NOMO-1 treated with dmso at 0.1 percent for 144 hours (cell line): ENCODE measurements around the gene SPSB3.
A peak's percentile ranks its signal among the peaks of the same experiment; 100 is the strongest.

Experiments
- DNase-seq: peaks from one replicate; lab custom pipeline; 2025; ENCODE audit not compliant: unreplicated experiment; lab: John Stamatoyannopoulos, UW

The SPSB3 gene

GRCh38 chr16:1775846-1776671 is 6.3 kb downstream of the SPSB3 start:
- no peak for DNase-seq

- no peak for DNase-seq
These were observed 7.1 kb downstream of the SPSB3 start for GRCh38 chr16:1775006-1775845.

GRCh38 chr16:1774448-1774780 is 8.0 kb downstream of the SPSB3 start:
- no peak for DNase-seq

- peak; percentile 68 for DNase-seq
These were observed 8.5 kb downstream of the SPSB3 start for GRCh38 chr16:1773703-1774447.

DNA sequence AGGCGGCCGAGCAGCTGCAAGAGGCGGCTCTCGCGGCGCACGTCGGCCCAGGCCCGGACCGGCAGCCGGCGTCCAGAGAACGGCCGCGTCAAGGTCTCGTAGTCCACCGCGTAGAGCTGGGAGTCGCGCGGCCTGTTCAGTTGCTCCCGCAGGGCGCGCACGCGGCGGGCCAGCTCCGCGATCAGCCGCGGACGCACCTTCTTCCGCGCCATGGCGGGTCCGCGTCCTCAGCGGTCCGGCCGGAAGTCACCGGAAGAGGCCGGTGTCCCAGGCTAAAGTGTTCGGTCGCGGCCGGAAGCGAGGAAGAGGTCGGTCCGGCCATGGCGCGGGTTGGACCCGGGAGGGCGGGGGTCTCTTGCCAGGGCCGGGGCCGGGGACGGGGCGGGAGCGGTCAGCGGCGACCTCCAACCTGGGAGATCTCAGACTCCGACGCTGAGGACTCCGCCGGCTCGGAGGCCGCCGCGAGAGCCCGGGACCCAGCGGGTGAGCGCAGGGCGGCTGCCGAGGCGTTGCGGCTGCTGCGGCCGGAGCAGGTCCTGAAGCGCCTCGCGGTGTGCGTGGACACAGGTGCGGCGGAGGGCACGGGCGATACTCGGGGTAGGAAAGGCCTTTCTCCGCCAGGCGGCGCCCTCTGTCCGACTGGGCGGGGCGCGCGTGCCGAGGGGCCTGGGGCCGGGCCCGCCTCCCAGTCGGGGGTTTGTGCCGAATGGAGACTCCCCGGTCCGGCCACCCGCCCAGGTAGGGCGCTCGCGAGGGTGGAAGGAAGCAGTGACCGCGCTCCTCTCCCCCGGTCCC is 9.3 kb downstream of the SPSB3 start, which contains the start of gene MRPS34:
TSS of gene MRPS34 (minus strand) at position 227 of the 795 bp plus-strand sequence. CDS start at position 212, 15 bp downstream.
- DNase-seq, result peak; percentile 62

DNA sequence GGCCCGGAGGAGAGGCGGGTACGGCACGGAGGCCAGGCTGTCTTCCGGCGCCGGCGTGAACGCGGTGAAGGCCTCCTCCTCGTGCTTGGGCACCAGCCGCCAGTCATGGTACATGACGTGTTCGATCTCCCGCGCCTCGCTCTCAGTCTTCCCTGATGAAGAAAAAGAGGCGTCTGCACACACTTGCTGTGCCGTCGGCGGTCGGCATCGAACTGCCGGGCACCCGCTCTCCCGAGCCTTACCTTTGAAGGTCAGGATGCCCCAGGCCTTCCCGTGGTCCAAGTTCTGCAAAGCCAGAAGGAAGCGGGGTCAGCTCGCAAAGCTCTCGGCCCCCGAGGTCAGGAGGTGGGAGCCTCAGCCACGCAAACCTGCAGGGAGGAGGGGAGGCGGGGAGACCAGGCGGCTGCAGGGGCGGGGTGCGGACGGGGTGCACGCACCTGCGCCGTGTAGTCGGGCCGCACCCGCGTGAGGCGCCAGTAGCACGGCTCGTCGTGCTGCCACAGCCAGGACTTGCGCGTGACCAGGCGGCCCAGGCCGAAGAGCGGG is 9.9 kb downstream of the SPSB3 start, which contains the start of gene EME2:
TSS of gene EME2 (plus strand) at position 449 of the 546 bp plus-strand sequence. CDS start 418 bp downstream, outside the sequence.
- DNase-seq, result no peak

DNA sequence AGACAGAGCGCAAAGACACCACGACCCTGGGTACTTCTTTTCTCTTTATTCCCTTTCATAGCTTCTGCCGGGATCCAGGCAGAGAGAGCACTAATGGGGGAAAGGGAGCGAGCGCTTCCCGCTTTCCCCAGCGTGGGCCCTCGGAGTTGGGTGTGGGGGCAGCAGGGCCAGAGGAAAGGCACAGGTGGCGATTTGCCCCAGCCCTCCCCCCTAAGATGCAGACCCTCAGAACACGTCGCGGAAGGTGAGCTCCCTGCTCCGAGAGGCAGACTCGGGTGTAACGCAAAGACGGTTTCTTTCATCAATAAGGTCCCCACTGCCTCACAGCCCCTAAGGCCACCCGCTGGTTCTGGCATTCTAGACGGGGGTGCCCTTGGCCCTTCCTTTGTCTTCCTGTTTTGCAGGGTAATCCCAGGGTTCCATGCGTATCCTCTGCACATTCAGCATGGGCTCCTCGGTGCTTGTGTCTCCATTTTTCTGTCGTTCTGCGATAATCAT is 10.5 kb downstream of the SPSB3 start:
- DNase-seq, result no peak

GRCh38 chr16:1771188-1771863 is 11.0 kb downstream of the SPSB3 start, which contains the start of gene NME3:
Gene NME3, minus strand, starts transcription at chr16:1771543. Its CDS starts 9 bp downstream, at chr16:1771534.
- peak; percentile 23 for DNase-seq

- no peak for DNase-seq
These were observed 11.8 kb downstream of the SPSB3 start for GRCh38 chr16:1770328-1771187.

DNA sequence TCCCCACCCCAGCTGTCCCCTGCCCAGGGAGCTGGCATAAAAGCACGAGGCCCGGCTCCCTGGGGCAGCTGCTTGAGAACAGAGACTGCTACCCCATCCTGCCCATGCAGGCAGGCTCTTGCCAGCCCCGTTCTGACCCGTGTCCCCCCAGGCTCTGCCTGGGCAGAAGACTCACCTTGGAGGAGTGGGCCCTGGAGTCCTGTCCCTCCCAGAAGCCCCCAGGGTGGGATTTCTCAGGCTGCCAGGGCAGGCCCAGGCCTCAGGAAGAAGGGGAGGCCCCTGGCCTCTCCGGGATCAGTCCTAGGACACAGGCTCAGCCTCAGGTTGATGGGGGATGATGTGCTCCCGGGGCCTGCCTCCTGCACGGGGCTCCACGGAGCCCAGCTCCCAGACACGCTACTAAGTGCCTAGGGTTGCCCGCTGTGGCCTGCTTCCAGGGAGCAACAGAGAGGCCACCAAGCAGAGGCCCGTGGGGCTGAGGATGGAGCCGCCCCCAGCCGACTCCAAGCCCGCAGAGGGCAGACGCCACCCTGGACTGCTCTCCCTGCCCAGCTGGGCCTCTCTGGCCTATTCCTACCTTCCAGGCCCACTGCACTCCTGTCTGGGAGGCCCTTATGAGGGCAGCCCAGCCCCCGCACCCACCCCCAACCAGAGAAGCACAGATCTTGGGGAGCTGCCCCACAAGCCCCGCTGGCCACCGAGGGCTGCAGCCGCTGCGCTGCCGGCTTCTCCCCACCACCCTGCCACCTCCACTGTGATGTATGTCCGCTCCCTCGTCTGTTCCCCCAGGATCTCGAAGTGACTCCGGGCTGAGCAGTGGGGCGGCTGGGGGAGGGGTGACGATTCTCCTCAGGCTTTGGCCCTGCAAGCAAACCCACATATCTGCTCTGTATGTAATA is 12.7 kb downstream of the SPSB3 start:
- no peak for DNase-seq

- no peak for DNase-seq
These were observed 13.5 kb downstream of the SPSB3 start for GRCh38 chr16:1768767-1769401.

GRCh38 chr16:1768061-1768766 is 14.2 kb downstream of the SPSB3 start:
- DNase-seq, result no peak

GRCh38 chr16:1767116-1767994 is 15.0 kb downstream of the SPSB3 start:
- DNase-seq, result no peak

- no peak for DNase-seq
These were observed 15.7 kb downstream of the SPSB3 start for GRCh38 chr16:1766701-1767100.

- no peak for DNase-seq
These were observed 16.1 kb downstream of the SPSB3 start for GRCh38 chr16:1766231-1766630.
